Nephron (organoid): Measurements from ENCODE around the gene EDIL3.
A peak's percentile ranks its signal among the peaks of the same experiment; 100 is the strongest.

ENCODE experiments used
- H3K27ac Mint-ChIP-seq, 3 experiments: 2 replicates each; pipeline ENCODE4 v1.8.0; 2020; ENCODE audit warnings: mixed read lengths in 3 of 3, mild to moderate bottlenecking in 2 of 3, moderate library complexity in 1 of 3
- H3K27me3 Mint-ChIP-seq: 2 replicates; pipeline ENCODE4 v1.8.0; 2021; ENCODE audit warnings: low read depth, mild to moderate bottlenecking, moderate library complexity, mixed read lengths
- H3K36me3 Mint-ChIP-seq: 2 replicates; pipeline ENCODE4 v1.8.0; 2020; ENCODE audit warnings: low read depth, mixed read lengths
- H3K4me1 Mint-ChIP-seq: 2 replicates; pipeline ENCODE4 v1.8.0; 2020; ENCODE audit warnings: mixed read lengths
- H3K4me3 Mint-ChIP-seq, 3 experiments: 2 replicates each; pipeline ENCODE4 v1.8.0; 2020; ENCODE audit warnings: mild to moderate bottlenecking in 3 of 3, mixed read lengths in 3 of 3, moderate library complexity in 2 of 3
- H3K9me3 Mint-ChIP-seq: 2 replicates; pipeline ENCODE4 v1.8.0; 2020; ENCODE audit warnings: mixed read lengths
- TF ChIP-seq, protein P1 (sequence below), 3 experiments: fragments of 200-600 bp; sonication (generic); IDR thresholded peaks; one replicate each; pipeline ENCODE4 v1.5.0; 2021; ENCODE audit warnings: antibody characterized with exemption in 3 of 3; ENCODE audit not compliant: unreplicated experiment in 3 of 3

Gene EDIL3

DNA sequence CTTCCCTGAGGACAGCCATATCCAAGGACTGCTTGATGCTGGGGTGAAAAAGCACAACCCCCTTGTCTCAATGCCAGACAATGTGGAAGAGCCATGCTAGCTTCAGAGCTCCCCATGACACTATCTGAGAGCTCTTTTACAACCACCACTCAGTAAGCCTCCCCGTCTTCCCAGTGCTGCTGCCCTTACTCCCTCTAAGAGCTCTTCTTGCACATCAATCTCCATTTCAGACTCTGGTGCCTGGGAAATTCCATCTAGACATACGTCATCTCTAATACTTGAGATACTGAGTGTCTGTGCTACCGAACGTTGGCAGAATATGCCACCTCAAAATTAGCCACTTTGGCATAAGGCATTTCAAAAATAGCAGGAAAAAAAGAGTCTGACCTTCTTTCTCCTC, 94.5 kb downstream of the EDIL3 start:
- Mint-ChIP-seq H3K4me1 (peaks cover 50% of the 10 kb centered on the region), H3K27me3 (no peaks in the 10 kb centered on the region)

DNA sequence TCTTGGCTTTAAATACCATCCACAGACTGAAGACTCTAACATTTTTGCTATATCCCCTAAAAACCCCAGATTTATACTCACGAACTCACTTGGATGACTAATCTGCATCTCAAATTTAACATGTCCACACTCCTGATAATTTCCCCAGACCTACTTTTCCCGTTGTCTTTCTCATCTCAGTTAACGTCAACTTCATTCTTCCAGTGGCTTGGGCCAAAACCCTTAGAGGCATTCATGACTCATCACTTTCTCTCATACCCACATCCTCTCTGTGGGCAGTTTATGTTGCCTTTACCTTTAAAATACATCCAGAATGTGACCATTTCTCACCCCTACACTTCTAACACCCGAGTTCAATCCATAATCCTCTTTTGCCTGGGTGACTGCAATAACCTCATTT, 96.7 kb downstream of the EDIL3 start:
- H3K9me3 Mint-ChIP-seq: no peaks in the 10 kb centered on the region
- no peaks in the 10 kb centered on the region for H3K27me3 Mint-ChIP-seq
- TF ChIP-seq, protein P1, sequence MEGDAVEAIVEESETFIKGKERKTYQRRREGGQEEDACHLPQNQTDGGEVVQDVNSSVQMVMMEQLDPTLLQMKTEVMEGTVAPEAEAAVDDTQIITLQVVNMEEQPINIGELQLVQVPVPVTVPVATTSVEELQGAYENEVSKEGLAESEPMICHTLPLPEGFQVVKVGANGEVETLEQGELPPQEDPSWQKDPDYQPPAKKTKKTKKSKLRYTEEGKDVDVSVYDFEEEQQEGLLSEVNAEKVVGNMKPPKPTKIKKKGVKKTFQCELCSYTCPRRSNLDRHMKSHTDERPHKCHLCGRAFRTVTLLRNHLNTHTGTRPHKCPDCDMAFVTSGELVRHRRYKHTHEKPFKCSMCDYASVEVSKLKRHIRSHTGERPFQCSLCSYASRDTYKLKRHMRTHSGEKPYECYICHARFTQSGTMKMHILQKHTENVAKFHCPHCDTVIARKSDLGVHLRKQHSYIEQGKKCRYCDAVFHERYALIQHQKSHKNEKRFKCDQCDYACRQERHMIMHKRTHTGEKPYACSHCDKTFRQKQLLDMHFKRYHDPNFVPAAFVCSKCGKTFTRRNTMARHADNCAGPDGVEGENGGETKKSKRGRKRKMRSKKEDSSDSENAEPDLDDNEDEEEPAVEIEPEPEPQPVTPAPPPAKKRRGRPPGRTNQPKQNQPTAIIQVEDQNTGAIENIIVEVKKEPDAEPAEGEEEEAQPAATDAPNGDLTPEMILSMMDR (IDR thresholded peaks at IDR 0.05; ENCODE audit: unreplicated experiment in 3 of 3): no peak
- no peak overlapping the region for H3K4me3 Mint-ChIP-seq
- H3K27ac Mint-ChIP-seq: peak overlapping the region in 2 of 3 experiments; percentile 11 to 26
- peaks cover 54% of the 10 kb centered on the region for H3K4me1 Mint-ChIP-seq
- H3K36me3 Mint-ChIP-seq: no peaks in the 10 kb centered on the region

More for the DNA sequence above, 94.5 kb downstream of the EDIL3 start:
- Mint-ChIP-seq H3K27ac (peak overlapping the region; percentile 37 to 76 (median 59)), H3K4me3 (no peak overlapping the region), H3K9me3 (no peaks in the 10 kb centered on the region), H3K36me3 (no peaks in the 10 kb centered on the region)
- TF ChIP-seq, protein P1 (IDR thresholded peaks at IDR 0.05; ENCODE audit: unreplicated experiment in 3 of 3): no peak

GRCh38 chr5:84286662-84287061, 98.0 kb downstream of the EDIL3 start:
- H3K36me3 Mint-ChIP-seq: no peaks in the 10 kb centered on the region
- H3K27ac Mint-ChIP-seq: peak overlapping the region; percentile 66 to 76 (median 73)
- no peaks in the 10 kb centered on the region for H3K27me3 Mint-ChIP-seq

GRCh38 chr5:84285641-84286637, 98.7 kb downstream of the EDIL3 start:
- Mint-ChIP-seq H3K4me1 (peaks cover 54% of the 10 kb centered on the region), H3K27ac (peak overlapping the region; percentile 66 to 76 (median 73)), H3K9me3 (peaks cover 3% of the 10 kb centered on the region), H3K27me3 (no peaks in the 10 kb centered on the region), H3K36me3 (no peaks in the 10 kb centered on the region), H3K4me3 (peak overlapping the region in 1 of 3 experiments; percentile 31)
- TF ChIP-seq, protein P1 (IDR thresholded peaks at IDR 0.05; ENCODE audit: unreplicated experiment in 3 of 3): no peak

More at GRCh38 chr5:84286662-84287061, 98.0 kb downstream of the EDIL3 start:
- Mint-ChIP-seq H3K4me1 (peaks cover 54% of the 10 kb centered on the region), H3K4me3 (no peak overlapping the region), H3K9me3 (no peaks in the 10 kb centered on the region)
- TF ChIP-seq, protein P1 (IDR thresholded peaks at IDR 0.05; ENCODE audit: unreplicated experiment in 3 of 3): no peak

- Mint-ChIP-seq H3K9me3 (peaks cover 3% of the 10 kb centered on the region), H3K27me3 (no peaks in the 10 kb centered on the region), H3K4me1 (peaks cover 18% of the 10 kb centered on the region), H3K27ac (no peak overlapping the region), H3K36me3 (no peaks in the 10 kb centered on the region), H3K4me3 (no peak overlapping the region)
- TF ChIP-seq, protein P1 (IDR thresholded peaks at IDR 0.05; ENCODE audit: unreplicated experiment in 3 of 3): no peak
These were observed 103.3 kb downstream of the EDIL3 start for GRCh38 chr5:84281383-84281782.
